Thyroid gland (tissue), 4 donors: ENCODE results near the gene TBC1D2B. TPM values are rescaled to one million over a fixed set of nuclear protein-coding genes. Genes with fewer than 3 reads are reported as not detected.

Source experiments
- DNase-seq, 2 donors: peaks; one replicate each; pipeline ENCODE4 v3.0.0-alpha.2; 2019
- H3K27ac ChIP-seq, 3 donors: fragments of 200-600 bp; sonication (generic); 1 replicate in 2 of 3; 2 replicates in 1 of 3; pipeline ENCODE4 v1.5.1; 2016 to 2019; ENCODE audit warnings: mild to moderate bottlenecking in 1 of 3, moderate library complexity in 1 of 3
- H3K27me3 ChIP-seq: fragments of 200-600 bp; sonication (generic); one replicate; pipeline ENCODE4 v1.5.1; 2019
- H3K36me3 ChIP-seq, 2 donors: fragments of 200-600 bp; sonication (generic); one replicate each; pipeline ENCODE4 v1.5.1; 2016 to 2019
- H3K4me1 ChIP-seq, 2 donors: fragments of 200-600 bp; sonication (generic); one replicate each; pipeline ENCODE4 v1.5.1; 2017 to 2019
- H3K4me3 ChIP-seq, 3 donors: fragments of 200-600 bp; sonication (generic); replicated peaks in 1 of 3; 1 replicate in 2 of 3; 2 replicates in 1 of 3; pipeline ENCODE4 v1.5.1; 2016; ENCODE audit warnings: mild to moderate bottlenecking in 1 of 3
- H3K9me3 ChIP-seq: fragments of 200-600 bp; sonication (generic); one replicate; pipeline ENCODE4 v1.5.1; 2017
- POLR2A ChIP-seq, 2 donors: fragments of 450-650 bp; IDR thresholded peaks; one replicate each; pipeline ENCODE4 v1.6.1; 2017; ENCODE audit warnings: antibody characterized with exemption in 2 of 2, mild to moderate bottlenecking in 2 of 2, moderate library complexity in 1 of 2
- WGBS, 2 donors: methylation state at CpG; one replicate each; pipeline ENCODE4 v1.1.5; 2017; 5-methylcytosine and 5-hydroxymethylcytosine counted together
- intact Hi-C: fragments of 100-400 bp; cut with DNase I; formaldehyde crosslinking; loops from one replicate; pipeline ENCODE4 v1.15.1; 2023
- total RNA-seq, 4 donors: library from RNA; depleted of rRNA; stranded (reverse); fragments of >200 nt; gene quantifications; one replicate each; pipeline ENCODE4 v1.2.3, GENCODE V29; 2016
- TF ChIP-seq, protein P1 (sequence below), 6 experiments: fragments of 200-600 bp in 3 of 6; fragments of 450-650 bp in 3 of 6; sonication (generic) in 3 of 6; IDR thresholded peaks; one replicate each; pipeline ENCODE4 v1.5.1; 2016 to 2019; ENCODE audit warnings: antibody characterized with exemption in 6 of 6, mild to moderate bottlenecking in 2 of 6, inconsistent platforms in 1 of 6, moderate library complexity in 1 of 6

TBC1D2B gene
- total RNA-seq, 4 donors from 2014 or later: 32.8 to 54.0 (median 40.1) TPM

DNA sequence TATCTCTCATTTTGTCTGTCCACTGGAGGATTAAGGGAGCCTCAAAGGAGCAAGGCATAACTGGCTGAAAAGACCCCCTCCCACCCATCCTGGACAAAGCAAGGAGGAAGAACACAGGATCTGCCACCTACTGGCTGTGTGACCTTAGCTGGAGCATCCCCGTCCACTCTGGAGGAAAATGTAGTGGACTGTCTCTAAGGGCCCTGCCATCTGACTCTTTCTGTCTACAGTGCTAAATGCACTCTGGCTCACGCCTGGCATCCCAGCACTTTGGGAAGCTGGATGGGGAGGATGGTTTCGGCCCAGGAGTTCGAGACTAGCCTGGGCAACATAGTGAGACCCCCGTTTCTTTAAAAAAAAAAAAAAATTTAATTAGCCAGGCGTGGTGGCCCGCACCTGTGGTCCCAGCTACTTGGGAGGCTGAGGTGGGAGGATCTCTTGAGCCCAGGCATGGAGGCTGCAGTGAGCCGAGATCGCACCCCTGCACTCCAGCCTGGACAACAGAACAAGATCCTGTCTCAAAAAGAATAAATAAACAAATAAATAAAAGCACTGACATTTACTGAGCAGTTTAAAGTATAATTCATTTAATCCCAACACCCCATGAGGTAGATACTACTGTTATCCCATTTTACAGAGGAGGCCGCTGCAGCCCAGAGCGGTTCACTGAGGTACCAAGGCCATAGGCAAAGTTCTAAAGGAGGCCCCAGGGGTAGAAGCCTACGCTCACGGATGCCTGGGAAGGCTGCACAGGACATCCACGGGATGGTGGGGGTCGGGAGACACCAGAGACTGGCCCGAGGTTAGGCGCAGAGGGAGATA lies 1.1 kb downstream of the TBC1D2B start:
- Histone ChIP-seq H3K9me3 (no peaks in the 10 kb centered on the region), H3K36me3 (no peaks in the 10 kb centered on the region), H3K4me3 (peak overlapping the region; percentile 29 to 70 (median 60)), H3K27me3 (no peaks in the 10 kb centered on the region), H3K4me1 (peaks cover 31 to 47% of the 10 kb centered on the region in 2 donors), H3K27ac (peak overlapping the region; percentile 75 to 95 (median 91))
- intact Hi-C loops: no loop called here
- DNase-seq: peak in 1 of 2 donors; percentile 11
- TF ChIP-seq, protein P1, sequence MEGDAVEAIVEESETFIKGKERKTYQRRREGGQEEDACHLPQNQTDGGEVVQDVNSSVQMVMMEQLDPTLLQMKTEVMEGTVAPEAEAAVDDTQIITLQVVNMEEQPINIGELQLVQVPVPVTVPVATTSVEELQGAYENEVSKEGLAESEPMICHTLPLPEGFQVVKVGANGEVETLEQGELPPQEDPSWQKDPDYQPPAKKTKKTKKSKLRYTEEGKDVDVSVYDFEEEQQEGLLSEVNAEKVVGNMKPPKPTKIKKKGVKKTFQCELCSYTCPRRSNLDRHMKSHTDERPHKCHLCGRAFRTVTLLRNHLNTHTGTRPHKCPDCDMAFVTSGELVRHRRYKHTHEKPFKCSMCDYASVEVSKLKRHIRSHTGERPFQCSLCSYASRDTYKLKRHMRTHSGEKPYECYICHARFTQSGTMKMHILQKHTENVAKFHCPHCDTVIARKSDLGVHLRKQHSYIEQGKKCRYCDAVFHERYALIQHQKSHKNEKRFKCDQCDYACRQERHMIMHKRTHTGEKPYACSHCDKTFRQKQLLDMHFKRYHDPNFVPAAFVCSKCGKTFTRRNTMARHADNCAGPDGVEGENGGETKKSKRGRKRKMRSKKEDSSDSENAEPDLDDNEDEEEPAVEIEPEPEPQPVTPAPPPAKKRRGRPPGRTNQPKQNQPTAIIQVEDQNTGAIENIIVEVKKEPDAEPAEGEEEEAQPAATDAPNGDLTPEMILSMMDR (IDR thresholded peaks at IDR 0.05): peak in 2 of 6 experiments; percentile 17 to 21
- no peak for TF ChIP-seq POLR2A (IDR thresholded peaks at IDR 0.05)
- 40 to 42% methylated on average over 17 of the region's 17 CpGs for WGBS, 2 donors

DNA sequence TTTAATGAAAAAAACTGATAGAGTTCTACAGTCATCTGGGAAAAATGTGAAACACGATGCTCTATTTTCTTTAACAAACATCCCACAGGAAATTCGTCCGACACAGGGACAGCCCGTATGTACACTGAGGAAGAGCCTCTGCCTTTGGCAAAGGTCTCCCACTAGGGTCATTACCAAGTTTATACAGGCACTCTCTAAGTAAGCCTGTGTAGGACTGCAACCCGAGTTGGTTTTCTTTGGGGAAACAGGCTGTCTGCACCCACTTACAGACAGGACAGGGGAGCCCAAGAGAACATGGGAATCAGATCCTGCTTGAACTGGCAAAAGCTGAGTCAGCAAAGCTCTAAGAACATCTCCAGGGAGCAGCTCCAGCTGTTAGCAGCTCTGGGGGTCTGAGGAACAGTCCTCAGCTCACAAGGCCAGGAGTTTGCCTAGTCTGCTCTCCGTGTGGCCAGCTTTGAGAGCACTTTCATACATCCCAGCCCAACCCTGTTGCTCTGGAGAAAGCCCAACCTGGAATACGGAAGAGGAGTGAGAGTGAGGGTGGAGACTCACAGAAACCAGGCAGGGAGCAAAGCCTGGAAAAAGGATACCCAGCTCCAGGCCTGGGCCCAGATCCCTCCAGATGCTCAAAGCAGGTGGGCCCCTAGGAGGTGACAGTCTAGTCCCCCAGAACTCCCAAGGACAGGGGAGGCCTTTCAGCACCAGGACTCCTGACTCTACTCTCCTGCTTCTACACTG lies 1.9 kb downstream of the TBC1D2B start:
- Histone ChIP-seq H3K27me3 (no peaks in the 10 kb centered on the region), H3K9me3 (no peaks in the 10 kb centered on the region), H3K4me3 (peak overlapping the region in 1 of 3 donors; percentile 60), H3K36me3 (no peaks in the 10 kb centered on the region), H3K27ac (peak overlapping the region; percentile 75 to 95 (median 91)), H3K4me1 (peaks cover 34 to 54% of the 10 kb centered on the region in 2 donors)
- peak; percentile 83 to 84 for DNase-seq
- TF ChIP-seq POLR2A (IDR thresholded peaks at IDR 0.05): peak in 1 of 2 donors; percentile 55
- TF ChIP-seq, protein P1 (IDR thresholded peaks at IDR 0.05): peak in 1 of 6 experiments; percentile 15
- WGBS, 2 donors: 4 to 5% methylated on average over 7 of the region's 7 CpGs
- intact Hi-C loops: no loop called here

DNA sequence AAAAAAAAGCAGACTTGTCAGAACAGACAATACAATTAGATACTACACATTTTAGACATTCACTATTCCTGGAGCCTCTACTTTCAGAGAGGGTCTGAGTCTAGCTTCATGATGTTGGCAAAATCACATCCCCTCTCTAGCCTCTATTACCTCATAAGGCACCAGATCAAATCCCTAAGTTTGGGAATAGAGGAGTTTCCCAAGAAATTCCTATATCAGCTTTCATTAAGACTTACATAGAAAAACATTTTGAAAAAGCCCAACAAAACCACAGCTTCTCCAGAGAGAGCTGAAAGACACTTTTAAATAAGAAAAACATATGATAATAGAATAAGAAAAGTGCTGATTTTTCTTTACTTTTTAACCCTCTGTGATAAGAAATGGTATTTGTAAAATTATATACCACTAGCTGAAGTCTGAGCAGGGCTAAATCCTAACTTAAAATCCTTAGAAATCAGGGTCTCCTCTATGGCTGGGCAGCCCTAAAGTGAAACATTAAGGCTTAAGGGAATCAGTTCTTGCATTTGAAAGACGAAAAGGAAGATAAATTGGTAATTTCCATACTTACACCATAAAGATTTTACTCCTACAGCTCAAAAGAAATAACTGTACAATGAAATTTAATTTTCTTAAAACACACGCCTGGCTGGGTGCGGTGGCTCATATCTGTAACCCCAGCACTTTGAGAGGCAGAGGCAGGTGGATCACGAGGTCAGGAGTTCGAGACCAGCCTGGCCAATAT lies 4.3 kb downstream of the TBC1D2B start:
- no peak for DNase-seq
- intact Hi-C loops: no loop called here
- peaks cover 56 to 78% of the 10 kb centered on the region in 2 donors for H3K4me1 ChIP-seq
- WGBS, 2 donors: 89 to 91% methylated on average over 5 of the region's 5 CpGs
- H3K27me3 ChIP-seq: no peaks in the 10 kb centered on the region
- no peak overlapping the region for H3K4me3 ChIP-seq
- peak overlapping the region; percentile 34 to 69 (median 60) for H3K27ac ChIP-seq
- no peaks in the 10 kb centered on the region for H3K9me3 ChIP-seq
- TF ChIP-seq, protein P1 (IDR thresholded peaks at IDR 0.05): no peak
- no peaks in the 10 kb centered on the region for H3K36me3 ChIP-seq

DNA sequence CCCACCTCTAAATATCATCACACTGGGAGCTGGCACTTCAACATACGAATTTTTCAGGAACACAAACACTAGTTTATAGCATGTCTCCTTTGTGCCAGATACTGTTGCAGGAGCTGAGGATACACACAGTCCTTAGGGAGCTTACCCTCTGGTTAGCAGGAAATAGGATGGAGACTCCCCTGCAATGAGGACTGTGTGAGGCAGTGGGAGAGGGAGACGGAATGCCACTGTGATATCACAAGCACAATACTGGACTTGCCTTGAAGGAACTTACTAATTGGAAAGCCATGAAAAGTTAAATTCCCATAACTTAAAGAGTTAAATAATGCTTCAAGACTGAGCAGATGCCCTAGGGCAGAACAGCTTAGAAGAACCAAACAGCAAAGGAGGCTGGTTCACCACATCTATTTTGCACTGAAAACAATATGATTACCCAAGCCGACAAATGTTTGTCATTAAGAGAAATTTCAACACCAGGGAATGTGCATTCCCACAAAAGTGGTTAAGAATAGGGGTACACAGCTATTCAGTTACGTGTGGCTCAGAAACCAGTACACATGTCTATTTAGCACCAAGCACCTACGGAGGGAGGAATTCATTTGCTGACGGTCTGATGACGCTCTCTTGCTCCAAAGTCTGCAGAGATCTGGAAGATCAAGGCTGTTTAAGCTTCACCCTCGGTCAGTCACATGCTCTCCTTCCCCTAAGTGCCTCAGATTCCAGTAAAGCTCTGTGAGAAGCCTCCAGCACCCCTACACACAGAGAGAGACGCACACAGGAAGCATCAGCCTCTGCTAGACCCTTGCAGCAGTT lies 5.2 kb downstream of the TBC1D2B start:
- WGBS, 2 donors: 44 to 48% methylated on average over 9 of the region's 9 CpGs
- TF ChIP-seq POLR2A (IDR thresholded peaks at IDR 0.05): peak in 1 of 2 donors; percentile 22
- TF ChIP-seq, protein P1 (IDR thresholded peaks at IDR 0.05): no peak
- Histone ChIP-seq H3K36me3 (no peaks in the 10 kb centered on the region), H3K9me3 (no peaks in the 10 kb centered on the region), H3K27ac (peak overlapping the region; percentile 34 to 69 (median 60)), H3K4me3 (no peak overlapping the region), H3K4me1 (peaks cover 65 to 87% of the 10 kb centered on the region in 2 donors), H3K27me3 (no peaks in the 10 kb centered on the region)
- peak in 1 of 2 donors; percentile 22 for DNase-seq
- intact Hi-C loops: no loop called here
